ENCODE data around the gene CCDC194.

CCDC194 gene

GRCh38 chr19:17394891-17395415 lies 957 bp upstream of the CCDC194 start:
- H3K4me1 ChIP-seq (ENCODE audit: insufficient read depth, low read length) = peaks cover 23% of the 10 kb centered on the region
- no peaks in the 10 kb centered on the region for H3K9me3 ChIP-seq (ENCODE audit: insufficient read depth, low read length, severe bottlenecking)
- no peaks in the 10 kb centered on the region for H4K20me1 ChIP-seq (ENCODE audit: insufficient read depth, low read length)
- DNase-seq (peak; percentile 74), ATAC-seq (ENCODE audit: insufficient read depth, low read depth) (peak; percentile 51)
- H3K9ac ChIP-seq (ENCODE audit: low read depth, low read length) = peak overlapping the region; percentile 22; the same call in 1 of the 2 replicates
- no peaks in the 10 kb centered on the region for H3K79me2 ChIP-seq (ENCODE audit: insufficient read depth, low read length)
- no peaks in the 10 kb centered on the region for H3K36me3 ChIP-seq (ENCODE audit: insufficient read depth, low read length)
- peaks cover 3% of the 10 kb centered on the region for H3K27me3 ChIP-seq (ENCODE audit: insufficient read depth, low read length, poor library complexity)
- peak overlapping the region; percentile 23 for H2AFZ ChIP-seq (ENCODE audit: low read depth, low read length)
- peak overlapping the region in 1 of 2 experiments; percentile 42; a peak in 2 of 4 replicates for H3K4me3 ChIP-seq (ENCODE audit: low read depth in 1 of 2, low read length in 2 of 2)
- H3K4me2 ChIP-seq (ENCODE audit: insufficient read depth, low read length) = peak overlapping the region; percentile 54
- TF ChIP-seq EZH2 (IDR thresholded peaks at IDR 0.05; ENCODE audit: borderline replicate concordance, low read depth, low read length, severe bottlenecking) = no peak
- TF ChIP-seq, protein P1, sequence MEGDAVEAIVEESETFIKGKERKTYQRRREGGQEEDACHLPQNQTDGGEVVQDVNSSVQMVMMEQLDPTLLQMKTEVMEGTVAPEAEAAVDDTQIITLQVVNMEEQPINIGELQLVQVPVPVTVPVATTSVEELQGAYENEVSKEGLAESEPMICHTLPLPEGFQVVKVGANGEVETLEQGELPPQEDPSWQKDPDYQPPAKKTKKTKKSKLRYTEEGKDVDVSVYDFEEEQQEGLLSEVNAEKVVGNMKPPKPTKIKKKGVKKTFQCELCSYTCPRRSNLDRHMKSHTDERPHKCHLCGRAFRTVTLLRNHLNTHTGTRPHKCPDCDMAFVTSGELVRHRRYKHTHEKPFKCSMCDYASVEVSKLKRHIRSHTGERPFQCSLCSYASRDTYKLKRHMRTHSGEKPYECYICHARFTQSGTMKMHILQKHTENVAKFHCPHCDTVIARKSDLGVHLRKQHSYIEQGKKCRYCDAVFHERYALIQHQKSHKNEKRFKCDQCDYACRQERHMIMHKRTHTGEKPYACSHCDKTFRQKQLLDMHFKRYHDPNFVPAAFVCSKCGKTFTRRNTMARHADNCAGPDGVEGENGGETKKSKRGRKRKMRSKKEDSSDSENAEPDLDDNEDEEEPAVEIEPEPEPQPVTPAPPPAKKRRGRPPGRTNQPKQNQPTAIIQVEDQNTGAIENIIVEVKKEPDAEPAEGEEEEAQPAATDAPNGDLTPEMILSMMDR (IDR thresholded peaks at IDR 0.05; ENCODE audit: borderline replicate concordance, extremely low read depth, low read length, poor library complexity, severe bottlenecking) = peak; percentile 88
- H3K27ac ChIP-seq (ENCODE audit: low read length) = peak overlapping the region; percentile 58

GRCh38 chr19:17393002-17393401 lies 994 bp downstream of the CCDC194 start:
- Histone ChIP-seq H3K4me2 (ENCODE audit: insufficient read depth, low read length) (no peak overlapping the region), H3K36me3 (ENCODE audit: insufficient read depth, low read length) (no peaks in the 10 kb centered on the region), H3K27me3 (ENCODE audit: insufficient read depth, low read length, poor library complexity) (peaks cover 3% of the 10 kb centered on the region), H2AFZ (ENCODE audit: low read depth, low read length) (no peak overlapping the region), H3K4me3 (ENCODE audit: low read depth in 1 of 2, low read length in 2 of 2) (no peak overlapping the region), H3K9me3 (ENCODE audit: insufficient read depth, low read length, severe bottlenecking) (no peaks in the 10 kb centered on the region), H4K20me1 (ENCODE audit: insufficient read depth, low read length) (no peaks in the 10 kb centered on the region), H3K9ac (ENCODE audit: low read depth, low read length) (no peak overlapping the region), H3K79me2 (ENCODE audit: insufficient read depth, low read length) (no peaks in the 10 kb centered on the region), H3K27ac (ENCODE audit: low read length) (no peak overlapping the region), H3K4me1 (ENCODE audit: insufficient read depth, low read length) (peaks cover 23% of the 10 kb centered on the region)
- DNase-seq = no peak
- ATAC-seq (ENCODE audit: insufficient read depth, low read depth) = no peak
- TF ChIP-seq, protein P1 (IDR thresholded peaks at IDR 0.05; ENCODE audit: borderline replicate concordance, extremely low read depth, low read length, poor library complexity, severe bottlenecking) = no peak
- TF ChIP-seq EZH2 (IDR thresholded peaks at IDR 0.05; ENCODE audit: borderline replicate concordance, low read depth, low read length, severe bottlenecking) = no peak

GRCh38 chr19:17391371-17392151 lies 2.4 kb downstream of the CCDC194 start:
- no peaks in the 10 kb centered on the region for H3K36me3 ChIP-seq (ENCODE audit: insufficient read depth, low read length)
- H3K4me3 ChIP-seq (ENCODE audit: low read depth in 1 of 2, low read length in 2 of 2) = peak overlapping the region in 1 of 2 experiments; percentile 53; a peak in 2 of 4 replicates
- peak overlapping the region; percentile 77 for H3K4me2 ChIP-seq (ENCODE audit: insufficient read depth, low read length)
- no peaks in the 10 kb centered on the region for H3K79me2 ChIP-seq (ENCODE audit: insufficient read depth, low read length)
- peak overlapping the region; percentile 66 for H2AFZ ChIP-seq (ENCODE audit: low read depth, low read length)
- H4K20me1 ChIP-seq (ENCODE audit: insufficient read depth, low read length) = no peaks in the 10 kb centered on the region
- H3K27me3 ChIP-seq (ENCODE audit: insufficient read depth, low read length, poor library complexity) = peaks cover 3% of the 10 kb centered on the region
- H3K27ac ChIP-seq (ENCODE audit: low read length) = no peak overlapping the region
- TF ChIP-seq, protein P1 (IDR thresholded peaks at IDR 0.05; ENCODE audit: borderline replicate concordance, extremely low read depth, low read length, poor library complexity, severe bottlenecking) = no peak
- TF ChIP-seq EZH2 (IDR thresholded peaks at IDR 0.05; ENCODE audit: borderline replicate concordance, low read depth, low read length, severe bottlenecking) = no peak
- H3K4me1 ChIP-seq (ENCODE audit: insufficient read depth, low read length) = peaks cover 23% of the 10 kb centered on the region
- ATAC-seq (ENCODE audit: insufficient read depth, low read depth) = no peak
- H3K9ac ChIP-seq (ENCODE audit: low read depth, low read length) = peak overlapping the region; percentile 41
- no peak for DNase-seq
- no peaks in the 10 kb centered on the region for H3K9me3 ChIP-seq (ENCODE audit: insufficient read depth, low read length, severe bottlenecking)
